HG02642 (cell line): ENCODE measurements around the gene NCKAP5L.

ENCODE experiments used
- ATAC-seq: cut with Tn5 transposase; IDR thresholded peaks from one replicate; pipeline ENCODE4 v1.9.1; 2021; ENCODE audit warnings: mild to moderate bottlenecking; ENCODE audit not compliant: unreplicated experiment, poor library complexity

The NCKAP5L gene

DNA sequence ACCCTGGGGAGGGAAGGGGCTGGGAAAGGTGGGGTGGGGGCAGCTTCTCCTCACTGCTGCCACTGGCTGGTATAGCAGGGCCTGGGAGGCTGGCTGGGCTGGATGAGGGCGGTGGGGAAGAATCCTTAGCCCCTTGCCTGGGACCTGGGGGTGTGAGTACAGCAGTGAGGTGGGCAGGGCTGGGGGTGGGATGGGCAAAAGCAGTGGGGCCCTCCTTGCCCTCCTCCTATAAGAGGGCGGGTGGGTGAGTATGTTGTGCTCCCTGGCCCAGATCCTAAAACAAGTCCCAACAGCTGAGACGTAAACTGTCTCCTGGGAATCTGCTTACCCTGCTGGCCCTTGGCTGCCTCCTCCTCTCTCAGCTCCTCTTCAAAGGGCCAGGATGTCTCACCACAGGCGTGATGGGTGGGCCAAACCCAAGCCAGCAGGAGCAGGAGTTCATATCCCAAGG, 2.2 kb downstream of the NCKAP5L start:
- ATAC-seq, result no peak

GRCh38 chr12:49825360-49825970, 2.7 kb downstream of the NCKAP5L start:
- ATAC-seq, result no peak

DNA sequence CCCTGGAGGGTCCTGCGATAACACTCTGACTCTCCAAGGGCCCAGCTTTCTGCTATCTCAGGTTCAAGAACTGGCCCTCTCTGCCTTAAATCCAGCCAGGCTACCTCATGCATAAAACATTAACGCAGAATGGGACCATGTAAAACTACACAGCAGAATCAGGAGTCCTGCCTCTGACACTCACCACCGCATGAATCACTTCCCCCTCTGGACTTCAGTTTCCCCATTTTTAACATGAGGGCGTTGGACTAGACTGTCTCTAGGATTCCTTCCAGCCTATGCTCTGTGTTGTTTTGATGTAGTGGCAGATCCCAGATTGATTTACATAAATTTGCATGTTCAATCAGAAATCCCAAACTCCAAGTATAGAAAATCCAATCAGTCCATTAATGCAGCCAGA, 3.3 kb downstream of the NCKAP5L start:
- no peak for ATAC-seq

- ATAC-seq, result no peak
These were observed 3.8 kb downstream of the NCKAP5L start for GRCh38 chr12:49824416-49824815.

GRCh38 chr12:49823951-49824350, 4.3 kb downstream of the NCKAP5L start:
- no peak for ATAC-seq

GRCh38 chr12:49823350-49823749, 4.9 kb downstream of the NCKAP5L start:
- ATAC-seq, result no peak

DNA sequence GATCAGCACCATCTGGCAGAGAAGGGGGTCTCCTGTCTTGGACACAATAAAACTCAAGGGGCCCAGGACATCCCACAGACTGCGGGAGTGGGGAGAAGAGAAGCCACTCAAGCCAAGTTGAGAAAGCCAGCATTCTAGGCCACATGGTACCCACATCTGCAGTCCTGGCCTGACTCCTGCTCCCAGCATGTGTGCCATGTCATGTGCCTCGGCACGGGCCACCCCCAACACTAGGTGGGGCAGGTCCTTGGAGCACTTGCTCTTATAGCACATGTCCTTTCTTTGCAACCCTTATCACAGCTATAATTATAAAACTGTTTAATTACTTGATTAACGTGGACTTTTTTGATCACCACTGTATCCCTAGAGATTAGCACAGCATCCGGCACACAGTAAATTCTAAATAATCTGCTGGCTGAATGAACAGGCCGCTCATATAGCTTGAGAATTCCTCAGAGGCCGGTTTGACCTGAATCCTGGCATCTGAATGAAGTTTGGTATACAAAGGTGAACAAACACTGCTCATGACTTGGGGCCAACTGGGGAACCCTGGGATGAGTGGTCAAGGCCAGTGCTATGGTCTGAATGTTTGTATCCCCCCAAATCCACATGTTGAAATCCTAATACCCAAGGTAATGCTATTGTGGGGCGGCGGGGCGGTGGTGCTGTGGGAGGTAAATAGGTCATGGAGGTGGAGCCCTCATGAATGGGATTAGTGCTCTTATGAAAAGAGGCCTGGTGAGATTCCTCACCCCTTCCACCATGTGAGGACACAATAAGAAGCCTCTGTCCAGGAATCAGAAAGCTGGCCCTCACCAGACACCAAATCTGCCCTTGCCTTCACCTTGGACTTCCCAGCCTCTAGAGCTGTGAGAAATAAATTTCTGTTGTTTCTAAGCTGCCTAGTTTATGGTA, 6.6 kb downstream of the NCKAP5L start:
- no peak for ATAC-seq

- ATAC-seq, result no peak
These were observed 8.4 kb downstream of the NCKAP5L start for GRCh38 chr12:49819786-49820185.

- ATAC-seq, result no peak
These were observed 9.8 kb downstream of the NCKAP5L start for GRCh38 chr12:49818241-49818895.

DNA sequence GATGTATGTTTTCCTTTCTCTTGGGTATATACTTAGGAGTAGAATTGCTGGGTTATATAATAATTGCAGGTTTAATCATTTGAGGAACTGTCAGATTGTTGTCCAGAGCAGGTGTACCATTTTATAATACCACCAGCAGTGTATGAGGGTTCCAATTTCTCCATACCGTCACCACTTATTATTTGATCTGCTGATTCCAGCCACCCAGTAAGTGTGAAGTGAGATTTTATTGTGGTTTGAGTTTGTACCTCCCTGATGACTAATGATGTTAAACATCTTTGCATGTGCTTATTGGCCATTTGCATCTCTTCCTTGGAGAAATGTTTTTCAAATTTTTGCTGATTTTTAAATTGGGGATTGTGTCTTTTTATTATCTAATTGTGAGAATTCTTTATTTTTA, 15.1 kb downstream of the NCKAP5L start:
- ATAC-seq, result no peak

DNA sequence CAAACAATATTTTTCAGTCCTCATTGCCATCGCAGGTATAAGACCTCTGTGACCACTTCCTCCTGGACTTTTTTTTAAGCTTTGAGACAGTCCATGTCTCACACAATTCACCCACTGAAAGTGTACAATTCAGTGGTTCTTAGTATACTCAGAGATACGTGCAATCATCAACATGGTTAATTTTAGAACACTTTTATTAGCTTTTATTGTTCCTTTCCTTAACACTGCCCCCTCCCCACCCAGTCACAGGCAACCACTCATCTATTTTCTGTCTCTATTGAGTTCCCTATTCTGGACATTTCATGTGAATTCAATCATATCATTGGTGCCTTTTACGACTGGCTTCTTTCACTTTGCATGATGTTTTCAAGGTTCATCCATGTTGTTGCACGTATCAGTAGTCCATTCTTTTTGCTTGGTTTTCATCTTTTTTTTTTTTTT, 16.2 kb downstream of the NCKAP5L start:
- ATAC-seq, result no peak

- no peak for ATAC-seq
These were observed 17.1 kb downstream of the NCKAP5L start for GRCh38 chr12:49811136-49811535.

DNA sequence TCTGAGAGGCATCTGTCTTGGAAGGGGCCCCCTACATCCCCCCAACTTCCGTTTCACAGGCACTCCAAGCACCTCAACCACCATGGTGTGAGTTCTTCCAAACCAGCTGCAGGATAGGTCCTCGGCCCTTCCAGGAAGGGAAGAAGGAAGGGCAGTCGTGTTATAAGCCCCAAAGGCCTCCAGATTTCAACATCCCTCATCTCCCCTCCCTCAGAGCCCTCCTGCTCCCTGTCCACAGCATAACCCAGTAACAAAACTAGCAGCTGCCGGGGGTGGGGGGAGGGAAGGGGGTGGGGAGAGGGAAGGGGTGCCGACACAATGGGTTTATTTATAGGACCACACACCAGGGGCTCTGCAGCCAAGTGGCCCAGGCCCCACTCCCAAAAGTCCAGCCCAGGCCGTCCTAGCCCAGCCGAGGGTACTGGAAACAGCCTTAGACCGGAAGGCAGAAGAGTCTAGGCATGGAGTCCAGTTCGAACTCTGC, 18.3 kb downstream of the NCKAP5L start:
- ATAC-seq, result no peak

DNA sequence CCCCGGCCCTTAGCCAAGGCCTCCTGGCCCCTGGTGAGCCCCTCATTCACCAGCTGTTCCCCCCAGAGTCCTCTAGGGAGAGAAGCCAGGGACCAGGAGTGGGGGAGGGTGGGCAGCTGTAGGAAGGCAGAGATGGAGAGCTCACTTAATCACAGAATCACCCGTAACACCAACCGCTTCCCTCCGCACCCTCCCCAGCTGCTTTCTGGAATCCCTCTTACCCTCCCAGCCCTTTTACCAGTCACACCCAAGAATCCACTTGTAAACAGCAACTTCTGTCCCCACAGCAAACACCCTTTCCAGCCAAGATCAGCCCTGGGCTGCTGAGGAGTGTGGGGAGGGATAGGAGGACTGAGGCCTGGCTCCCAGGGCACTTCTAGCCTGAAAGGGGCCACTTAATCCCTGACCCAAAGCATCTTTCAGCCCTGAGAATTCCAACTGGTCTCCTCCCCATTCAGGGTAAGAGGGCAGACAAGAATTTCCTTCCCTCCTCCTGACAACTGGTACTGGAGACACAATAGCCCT, 18.8 kb downstream of the NCKAP5L start:
- no peak for ATAC-seq

GRCh38 chr12:49808686-49809380, 19.4 kb downstream of the NCKAP5L start:
- no peak for ATAC-seq

- no peak for ATAC-seq
These were observed 20.1 kb downstream of the NCKAP5L start for GRCh38 chr12:49807991-49808580.

DNA sequence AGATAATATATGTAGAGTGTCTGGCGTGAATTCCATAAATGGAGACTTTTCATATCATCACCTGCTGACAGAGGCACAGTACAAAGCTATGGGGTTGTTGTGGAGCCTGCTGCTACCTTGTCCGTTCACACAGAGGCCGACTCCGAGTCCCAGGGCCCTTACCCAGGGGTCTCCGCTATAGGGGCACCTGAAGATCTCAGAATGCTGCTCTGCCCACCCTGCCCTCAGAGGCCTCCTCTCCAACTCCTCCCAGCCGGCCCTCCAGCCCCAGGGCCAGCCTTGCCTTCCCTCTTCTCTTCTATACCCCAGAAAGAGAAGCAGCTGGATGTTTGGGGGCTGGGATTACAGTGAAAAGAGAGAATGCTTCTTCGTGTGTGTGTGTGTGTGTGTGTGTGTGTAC, 21.3 kb downstream of the NCKAP5L start:
- ATAC-seq, result no peak

DNA sequence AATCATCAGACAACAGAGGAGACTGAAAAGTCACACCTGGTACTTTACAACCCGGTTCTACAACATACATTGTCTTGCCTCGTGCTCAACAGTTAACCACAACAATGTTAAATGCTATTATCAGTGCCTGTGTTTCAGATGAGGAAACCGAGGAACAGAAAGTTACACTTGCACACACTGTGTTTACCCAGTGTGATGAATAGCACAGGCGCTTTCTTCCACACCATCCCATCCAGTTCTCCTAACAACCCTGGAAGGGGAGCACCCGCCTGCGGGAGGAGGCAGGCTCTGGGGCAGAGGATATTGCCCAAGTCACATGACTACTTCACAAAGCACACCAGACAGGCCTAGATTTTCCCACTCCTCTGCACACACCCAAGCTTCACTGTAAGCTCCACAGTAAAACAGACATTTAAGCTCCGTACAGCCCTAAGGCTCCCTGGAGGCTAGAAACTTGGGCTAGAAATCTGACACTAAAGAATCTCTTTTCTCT, 21.8 kb downstream of the NCKAP5L start:
- ATAC-seq, result no peak

DNA sequence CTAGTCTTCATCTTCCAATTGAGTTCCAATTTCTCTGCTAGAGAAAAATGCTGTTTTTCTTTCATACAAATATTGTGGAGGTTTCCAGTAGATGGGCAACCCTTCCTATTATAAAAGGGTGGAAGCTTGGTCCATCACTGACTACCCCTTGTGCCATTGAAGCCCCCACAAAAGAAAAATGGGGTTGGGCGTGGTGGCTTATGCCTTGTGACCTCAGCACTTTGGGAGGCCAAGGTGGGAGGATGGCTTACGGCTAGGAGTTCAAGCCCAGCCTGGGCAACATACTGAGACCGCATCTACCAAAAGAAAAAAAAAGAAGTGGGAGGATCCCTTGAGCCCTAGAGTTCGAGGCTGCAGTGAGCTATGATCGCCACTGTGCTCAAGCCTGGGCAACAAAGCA, 22.8 kb downstream of the NCKAP5L start:
- ATAC-seq, result no peak

GRCh38 chr12:49804821-49805220, 23.4 kb downstream of the NCKAP5L start:
- ATAC-seq, result no peak
